GM13977 (cell line): ENCODE results near the gene TREM2.

Experiments used
- DNase-seq: peaks from one replicate; pipeline ENCODE4 v3.0.0; 2012; ENCODE audit warnings: low spot score
- CTCF ChIP-seq: IDR thresholded peaks from 2 replicates; pipeline ENCODE4 v1.5.1; 2012; ENCODE audit warnings: mild to moderate bottlenecking, control low read depth; ENCODE audit not compliant: insufficient read depth; ENCODE audit errors: extremely low read depth, missing control alignments
- in situ Hi-C: fragments of 300-500 bp; cut with MboI; formaldehyde crosslinking; loops from one replicate; pipeline ENCODE4 v1.12.0; 2022; ENCODE audit warnings: low sequenced_read_pairs, low pct_unique_long_range_greater_than_20kb, mixed read lengths, inconsistent platforms; ENCODE audit not compliant: unreplicated experiment

TREM2 gene

GRCh38 chr6:41156771-41157170, 6.1 kb downstream of the TREM2 start:
- no peak for TF ChIP-seq CTCF
- in situ Hi-C loops, result no loop called here

GRCh38 chr6:41156001-41156400, 6.9 kb downstream of the TREM2 start:
- no peak for TF ChIP-seq CTCF
- DNase-seq, result no peak
- in situ Hi-C loops, result no loop called here

More at GRCh38 chr6:41156771-41157170, 6.1 kb downstream of the TREM2 start:
- DNase-seq, result no peak

- in situ Hi-C loops, result no loop called here
- no peak for DNase-seq
- no peak for TF ChIP-seq CTCF
These were observed 7.6 kb downstream of the TREM2 start for GRCh38 chr6:41155132-41155805.

GRCh38 chr6:41153992-41154625, 8.8 kb downstream of the TREM2 start, which contains the start of gene TREML1:
TSS of gene TREML1 (minus strand) at chr6:41154347. CDS start at chr6:41154288, 59 bp downstream.
- in situ Hi-C loops, result no loop called here
- no peak for TF ChIP-seq CTCF
- no peak for DNase-seq

GRCh38 chr6:41153451-41153850, 9.5 kb downstream of the TREM2 start:
- in situ Hi-C loops, result no loop called here
- TF ChIP-seq CTCF, result no peak
- no peak for DNase-seq

- DNase-seq, result no peak
- in situ Hi-C loops, result no loop called here
- no peak for TF ChIP-seq CTCF
These were observed 12.2 kb downstream of the TREM2 start for GRCh38 chr6:41150671-41151070.
